SK-N-SH (cell line): Measurements from ENCODE around the gene NOXA1. TPM values are rescaled to one million over a fixed set of nuclear protein-coding genes. Genes with fewer than 3 reads are reported as not detected.

Source experiments
- CTCF ChIA-PET: fragments of 300-600, 350-600 bp; formaldehyde crosslinking; extraction: SDS; loops from one replicate; lab custom pipeline; 2021; lab: Yijun Ruan, JAX
- POLR2A ChIA-PET: fragments of 350-600 bp; sonication (Branson Sonifier 250); formaldehyde crosslinking; extraction: SDS; loops from one replicate; lab custom pipeline; 2020; ENCODE audit warnings: antibody characterized with exemption, inconsistent platforms; lab: Yijun Ruan, JAX
- DNase-seq: peaks from one replicate; pipeline ENCODE4 v3.0.0; 2012
- H2AFZ ChIP-seq: fragments of 200-600 bp; sonication (generic); 2 replicates; pipeline ENCODE4 v1.8.1; 2016; ENCODE audit warnings: antibody characterized with exemption, mild to moderate bottlenecking, low read depth
- H3F3A ChIP-seq: fragments of 200-600 bp; sonication (generic); replicated peaks from 2 replicates; pipeline ENCODE3; 2016; ENCODE audit warnings: antibody characterized with exemption, mild to moderate bottlenecking; ENCODE audit not compliant: insufficient read depth
- H3K27ac ChIP-seq, 2 experiments: fragments of 200-500 bp in 1 of 2; fragments of 200-600 bp in 1 of 2; sonication (Bioruptor generic) in 1 of 2; sonication (generic), shearing (Covaris generic) in 1 of 2; 2 replicates each; pipeline versions ENCODE4 v1.5.1 to v1.6.1; 2014 to 2016; ENCODE audit warnings: low read depth in 2 of 2, inconsistent platforms in 1 of 2, low read length in 1 of 2, mild to moderate bottlenecking in 1 of 2, mixed read lengths in 1 of 2
- H3K27me3 ChIP-seq: fragments of 200-600 bp; sonication (generic), shearing (Covaris generic); 2 replicates; pipeline ENCODE4 v1.6.1; 2016; ENCODE audit warnings: mixed run types; ENCODE audit not compliant: insufficient read depth
- H3K36me3 ChIP-seq, 2 experiments: fragments of 200-500 bp in 1 of 2; fragments of 200-600 bp in 1 of 2; sonication (Bioruptor generic) in 1 of 2; sonication (generic) in 1 of 2; replicated peaks in 1 of 2; 2 replicates each; pipeline versions ENCODE3 to v1.5.1; 2014 to 2016; ENCODE audit warnings: low read length in 1 of 2, mild to moderate bottlenecking in 1 of 2; ENCODE audit not compliant: insufficient read depth in 2 of 2, control insufficient read depth in 1 of 2
- H3K4me1 ChIP-seq, 2 experiments: fragments of 200-500 bp in 1 of 2; fragments of 200-600 bp in 1 of 2; sonication (Bioruptor generic) in 1 of 2; sonication (generic), shearing (Covaris generic) in 1 of 2; 2 replicates each; pipeline versions ENCODE4 v1.5.1 to v1.6.1; 2014 to 2016; ENCODE audit warnings: low read depth in 1 of 2, low read length in 1 of 2, mixed run types in 1 of 2; ENCODE audit not compliant: insufficient read depth in 2 of 2, control insufficient read depth in 1 of 2
- H3K4me2 ChIP-seq: fragments of 200-600 bp; sonication (generic), shearing (Covaris generic); 2 replicates; pipeline ENCODE4 v1.6.1; 2017; ENCODE audit warnings: mixed run types
- H3K4me3 ChIP-seq, 2 experiments: fragments of 200-500 bp in 1 of 2; fragments of 200-600 bp in 1 of 2; sonication (Bioruptor generic) in 1 of 2; sonication (generic), shearing (Covaris generic) in 1 of 2; 2 replicates each; pipeline versions ENCODE4 v1.5.1 to v1.8.1; 2014 to 2016; ENCODE audit warnings: low read depth in 2 of 2, inconsistent platforms in 1 of 2, low read length in 1 of 2, mild to moderate bottlenecking in 1 of 2, mixed read lengths in 1 of 2, moderate library complexity in 1 of 2
- H3K79me2 ChIP-seq: fragments of 200-600 bp; sonication (generic); 2 replicates; pipeline ENCODE4 v1.8.1; 2017; ENCODE audit warnings: mild to moderate bottlenecking; ENCODE audit not compliant: insufficient read depth
- H3K9ac ChIP-seq: fragments of 200-600 bp; sonication (generic); 2 replicates; pipeline ENCODE4 v1.6.1; 2017; ENCODE audit warnings: mixed run types
- H3K9me2 ChIP-seq: fragments of 200-600 bp; sonication (generic); 2 replicates; pipeline ENCODE4 v1.6.1; 2017; ENCODE audit warnings: mixed run types
- H3K9me3 ChIP-seq: fragments of 200-600 bp; sonication (generic); 2 replicates; pipeline ENCODE4 v1.6.1; 2017; ENCODE audit warnings: mixed run types, mild to moderate bottlenecking, moderate library complexity
- H4K20me1 ChIP-seq: fragments of 200-600 bp; sonication (generic); 2 replicates; pipeline ENCODE4 v1.6.1; 2017; ENCODE audit warnings: mild to moderate bottlenecking, mixed run types; ENCODE audit not compliant: insufficient read depth
- CHD2 ChIP-seq: fragments of 150-350 bp; IDR thresholded peaks from 2 replicates; pipeline ENCODE4 v1.6.1; 2018; ENCODE audit warnings: low read length; ENCODE audit not compliant: partially characterized antibody
- CTCF ChIP-seq: fragments of 200-600 bp; sonication (generic); IDR thresholded peaks from 2 replicates; pipeline ENCODE4 v1.6.1; 2017; ENCODE audit warnings: antibody characterized with exemption, mild to moderate bottlenecking, moderate library complexity
- ELF1 ChIP-seq: IDR thresholded peaks from 2 replicates; pipeline ENCODE4 v1.4.0; 2012
- EP300 ChIP-seq, 2 experiments: IDR thresholded peaks; 2 replicates each; pipeline versions ENCODE4 v1.4.0 to v1.6.1; 2012; ENCODE audit warnings: borderline replicate concordance in 1 of 2, low read depth in 1 of 2, low read length in 1 of 2
- EZH2phosphoT487 ChIP-seq: fragments of 200-600 bp; sonication (generic); IDR thresholded peaks from 2 replicates; pipeline ENCODE4 v1.6.1; 2017; ENCODE audit warnings: low read depth, mixed run types, mild to moderate bottlenecking, antibody characterized with exemption, moderate library complexity, borderline replicate concordance
- GABPA ChIP-seq: IDR thresholded peaks from 2 replicates; pipeline ENCODE4 v1.4.0; 2012; ENCODE audit warnings: low read depth, mild to moderate bottlenecking
- IRF3 ChIP-seq: fragments of 150-350 bp; IDR thresholded peaks from 2 replicates; pipeline ENCODE4 v1.6.1; 2016; ENCODE audit warnings: mild to moderate bottlenecking, low read depth, low read length
- JUND ChIP-seq: IDR thresholded peaks from 2 replicates; pipeline ENCODE4 v1.4.0; 2012
- MXI1 ChIP-seq: IDR thresholded peaks from 2 replicates; pipeline ENCODE4 v1.6.1; 2012; ENCODE audit warnings: mild to moderate bottlenecking, low read depth, low read length, improper control_type of control experiment
- NRF1 ChIP-seq: IDR thresholded peaks from 2 replicates; pipeline ENCODE4 v1.6.1; 2012; ENCODE audit warnings: low read depth, mild to moderate bottlenecking, low read length
- PBX3 ChIP-seq: IDR thresholded peaks from 2 replicates; pipeline ENCODE4; 2012
- RAD21 ChIP-seq: IDR thresholded peaks from 2 replicates; pipeline ENCODE4 v1.6.1; 2012; ENCODE audit warnings: mild to moderate bottlenecking, low read length
- SIN3A ChIP-seq: IDR thresholded peaks from 2 replicates; pipeline ENCODE4 v1.6.1; 2012; ENCODE audit warnings: low read depth, mild to moderate bottlenecking, low read length, moderate library complexity, borderline replicate concordance
- SMC3 ChIP-seq: IDR thresholded peaks from 2 replicates; pipeline ENCODE4 v1.6.1; 2012; ENCODE audit warnings: low read depth, low read length, improper control_type of control experiment
- USF1 ChIP-seq: IDR thresholded peaks from 2 replicates; pipeline ENCODE4 v1.4.0; 2012; ENCODE audit warnings: low read depth, borderline replicate concordance
- YY1 ChIP-seq: IDR thresholded peaks from 2 replicates; pipeline ENCODE4 v1.4.0; 2012; ENCODE audit warnings: low read depth, mild to moderate bottlenecking
- WGBS: methylation state at CpG from one replicate; pipeline ENCODE4 v1.1.6; 2017; ENCODE audit warnings: low lambda C conversion rate; 5-methylcytosine and 5-hydroxymethylcytosine counted together
- polyA plus RNA-seq, 3 experiments: library from polyadenylated mRNA; depleted of rRNA; stranded (reverse); fragments of >200 nt; gene quantifications; 2 replicates each; pipeline ENCODE4 v1.2.3, GENCODE V29; 2012

The NOXA1 gene
- polyA plus RNA-seq, 1 of the 3 experiments (the other 2 are of a cell fraction), result 0.39 TPM

GRCh38 chr9:137431416-137431931 is 8.3 kb downstream of the NOXA1 start:
- CTCF ChIA-PET, result interaction anchor here (0.6 to 7.0 kb wide), 5 partner anchors 8 to 684 kb away, joined by 3 to 27 read pairs (median 3); partner anchors contain the start of genes EXD3 and NOXA1
- no peaks in the 10 kb centered on the region for H3K9me3 ChIP-seq
- no peaks in the 10 kb centered on the region for H3K9me2 ChIP-seq
- no peak overlapping the region for H2AFZ ChIP-seq
- TF ChIP-seq SMC3 (no peak), USF1 (no peak), YY1 (no peak), JUND (no peak), ELF1 (no peak), SIN3A (no peak), IRF3 (no peak), NRF1 (no peak), MXI1 (no peak), CHD2 (no peak), CTCF (no peak), EP300 (IDR thresholded peaks at IDR 0.05; ENCODE audit: borderline replicate concordance in 1 of 2, low read depth in 1 of 2, low read length in 1 of 2) (no peak), EZH2phosphoT487 (no peak), PBX3 (no peak), GABPA (no peak), RAD21 (no peak)
- no peak overlapping the region for H3K4me2 ChIP-seq
- peaks cover 4 to 8% of the 10 kb centered on the region in 2 experiments; a peak in 2 of 4 replicates for H3K4me1 ChIP-seq
- H3K27me3 ChIP-seq, result no peaks in the 10 kb centered on the region
- WGBS, result 100% methylated on average over 1 of the region's 21 CpGs
- no peaks in the 10 kb centered on the region for H4K20me1 ChIP-seq
- no peaks in the 10 kb centered on the region for H3K36me3 ChIP-seq
- peak; percentile 22 for DNase-seq
- no peak overlapping the region for H3K9ac ChIP-seq
- no peaks in the 10 kb centered on the region for H3K79me2 ChIP-seq
- H3K4me3 ChIP-seq, result no peak overlapping the region
- no peak overlapping the region for H3K27ac ChIP-seq
- POLR2A ChIA-PET, result no interaction called here
- no peaks in the 10 kb centered on the region for H3F3A ChIP-seq
